WTC11 (cell line): ENCODE measurements around the gene LRRFIP1. TPM values are rescaled to one million over a fixed set of nuclear protein-coding genes. Genes with fewer than 3 reads are reported as not detected.

Experiments used
- ATAC-seq: fragments of 200-7000 bp; cut with Tn5 transposase; 2 replicates; pipeline ENCODE4 v1.10.0; 2021; ENCODE audit warnings: mild to moderate bottlenecking, moderate library complexity
- CTCF ChIA-PET: fragments of 300-600 bp; sonication (Branson Sonifier 250); formaldehyde crosslinking; loops from one replicate; lab custom pipeline; 2021; ENCODE audit warnings: antibody characterized with exemption; lab: Charles Lee
- POLR2A ChIA-PET: fragments of 350-600 bp; sonication (Branson Sonifier 250); formaldehyde crosslinking; loops from one replicate; lab custom pipeline; 2021; ENCODE audit warnings: antibody characterized with exemption; lab: Charles Lee
- DNase-seq: peaks from one replicate; pipeline ENCODE4 v3.0.0; 2021; ENCODE audit warnings: low spot score
- H3K27ac Mint-ChIP-seq: 2 replicates; pipeline ENCODE4 v1.8.0; 2021; ENCODE audit warnings: mixed read lengths
- H3K27me3 Mint-ChIP-seq: 2 replicates; pipeline ENCODE4 v1.8.0; 2021; ENCODE audit warnings: low read depth, mild to moderate bottlenecking, moderate library complexity, mixed read lengths
- H3K36me3 Mint-ChIP-seq: 2 replicates; pipeline ENCODE4 v1.8.0; 2021; ENCODE audit warnings: mixed read lengths
- H3K4me1 Mint-ChIP-seq: 2 replicates; pipeline ENCODE4 v1.8.0; 2022; ENCODE audit warnings: mixed read lengths
- H3K4me3 Mint-ChIP-seq: 2 replicates; pipeline ENCODE4 v1.8.0; 2021; ENCODE audit warnings: mild to moderate bottlenecking, moderate library complexity, mixed read lengths
- H3K9me3 Mint-ChIP-seq: 2 replicates; pipeline ENCODE4 v1.8.0; 2021; ENCODE audit warnings: mixed read lengths
- ESRRA ChIP-seq: sonication (generic); formaldehyde crosslinking; IDR thresholded peaks from 2 replicates; pipeline ENCODE4 v1.8.1; 2022; ENCODE audit warnings: mild to moderate bottlenecking, missing genetic modification reagents, borderline replicate concordance
- GTF2I ChIP-seq: fragments of 250-450 bp; sonication (Bioruptor Pico); conservative IDR thresholded peaks from 2 replicates; pipeline ENCODE4 v1.4.0; 2021; ENCODE audit warnings: mild to moderate bottlenecking
- IRF2 ChIP-seq: sonication (generic); formaldehyde crosslinking; IDR thresholded peaks from 2 replicates; pipeline ENCODE4 v1.8.0; 2022; ENCODE audit warnings: low read depth, missing genetic modification reagents, borderline replicate concordance
- JUN ChIP-seq: sonication (generic); formaldehyde crosslinking; IDR thresholded peaks from 2 replicates; pipeline ENCODE4 v1.8.0; 2023; ENCODE audit warnings: mild to moderate bottlenecking, missing genetic modification reagents
- NR1H2 ChIP-seq: sonication (generic); formaldehyde crosslinking; IDR thresholded peaks from 2 replicates; pipeline ENCODE4 v1.9.0; 2021; ENCODE audit warnings: mild to moderate bottlenecking, moderate library complexity, missing genetic modification reagents
- RORB ChIP-seq: fragments of 250-450 bp; sonication (Bioruptor Pico); IDR thresholded peaks from 2 replicates; pipeline ENCODE4 v1.9.0; 2021; ENCODE audit warnings: mild to moderate bottlenecking
- TP53 ChIP-seq: sonication (generic); formaldehyde crosslinking; IDR thresholded peaks from 2 replicates; pipeline ENCODE4 v1.8.1; 2023; ENCODE audit warnings: mild to moderate bottlenecking, missing genetic modification reagents
- ZNF263 ChIP-seq: sonication (generic); formaldehyde crosslinking; IDR thresholded peaks from 2 replicates; pipeline ENCODE4 v1.8.1; 2022; ENCODE audit warnings: low read depth, mild to moderate bottlenecking, moderate library complexity, missing genetic modification reagents
- ZNF423 ChIP-seq: fragments of 250-450 bp; sonication (Bioruptor Pico); IDR thresholded peaks from 2 replicates; pipeline ENCODE4 v2.1.2; 2022; ENCODE audit warnings: mild to moderate bottlenecking, moderate library complexity
- total RNA-seq: library from RNA; stranded (reverse); gene quantifications from 3 replicates; pipeline ENCODE4 v1.2.3, GENCODE V29; 2021
- TF ChIP-seq, protein P1 (sequence below): sonication (generic); formaldehyde crosslinking; conservative IDR thresholded peaks from 2 replicates; pipeline ENCODE4 v1.8.1; 2023; ENCODE audit warnings: mild to moderate bottlenecking, low read depth, missing genetic modification reagents, moderate library complexity
- TF ChIP-seq, protein P2 (sequence below): fragments of 250-450 bp; sonication (Bioruptor Pico); IDR thresholded peaks from 2 replicates; pipeline ENCODE4 v1.9.0; 2021; ENCODE audit warnings: mild to moderate bottlenecking
- TF ChIP-seq, protein P3 (sequence below): sonication (generic); formaldehyde crosslinking; IDR thresholded peaks from 2 replicates; pipeline ENCODE4 v1.8.0; 2022; ENCODE audit warnings: missing genetic modification reagents
- TF ChIP-seq, protein P4 (sequence below): sonication (generic); formaldehyde crosslinking; IDR thresholded peaks from 2 replicates; pipeline ENCODE4 v1.8.1; 2023; ENCODE audit warnings: mild to moderate bottlenecking, missing genetic modification reagents
- TF ChIP-seq, protein P5 (sequence below): sonication (generic); formaldehyde crosslinking; IDR thresholded peaks from 2 replicates; pipeline ENCODE4 v1.8.1; 2023; ENCODE audit warnings: mild to moderate bottlenecking, missing genetic modification reagents, borderline replicate concordance

LRRFIP1 gene
- total RNA-seq, 1 experiment from 2014 or later: 88.4 TPM

DNA sequence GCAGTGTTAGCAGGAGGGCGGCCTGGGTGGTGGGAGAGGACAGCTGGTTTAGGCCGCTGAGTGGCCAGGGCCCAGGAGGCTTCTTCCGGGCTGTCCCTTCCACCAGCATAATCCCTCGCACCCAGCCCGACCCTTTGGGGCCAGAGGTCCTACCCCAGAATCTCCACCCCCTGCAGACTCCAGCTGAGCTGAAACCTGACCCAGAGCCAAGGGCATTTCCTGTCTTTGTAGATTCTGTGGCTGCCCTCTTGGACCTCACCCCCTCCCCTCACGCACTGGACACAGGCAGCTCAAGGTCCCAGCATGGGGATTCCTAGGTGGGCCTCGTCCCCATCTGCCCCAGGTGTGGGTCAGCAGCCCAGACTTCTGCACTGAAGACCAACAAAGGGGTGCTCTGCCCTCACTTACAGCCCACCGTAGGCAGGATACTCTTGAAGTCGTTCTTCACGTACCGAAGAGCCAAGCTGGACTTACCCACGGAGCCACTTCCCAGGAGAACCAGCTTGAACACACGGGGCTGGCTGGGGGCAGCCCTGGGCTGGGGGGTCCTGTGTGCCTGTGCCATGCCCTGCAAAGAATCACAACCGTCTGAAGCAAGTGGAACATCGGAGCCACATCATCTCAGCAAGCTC lies 41.7 kb upstream of the LRRFIP1 start:
- no peaks in the 10 kb centered on the region for H3K27me3 Mint-ChIP-seq
- ATAC-seq (no peak), DNase-seq (no peak)
- CTCF ChIA-PET: interaction anchor here (1.1 to 6.9 kb wide), 7 partner anchors 13 to 115 kb away, joined by 3 to 69 read pairs (median 5); no protein-coding TSS in a partner anchor
- TF ChIP-seq ZNF423 (CRISPR knock-in tag) (no peak), ESRRA (CRISPR knock-in tag) (no peak), GTF2I (CRISPR knock-in tag) (no peak), IRF2 (CRISPR knock-in tag) (no peak), TP53 (no peak), RORB (CRISPR knock-in tag) (no peak), ZNF263 (CRISPR knock-in tag) (no peak), NR1H2 (CRISPR knock-in tag) (no peak), JUN (CRISPR knock-in tag) (no peak)
- TF ChIP-seq, protein P1, sequence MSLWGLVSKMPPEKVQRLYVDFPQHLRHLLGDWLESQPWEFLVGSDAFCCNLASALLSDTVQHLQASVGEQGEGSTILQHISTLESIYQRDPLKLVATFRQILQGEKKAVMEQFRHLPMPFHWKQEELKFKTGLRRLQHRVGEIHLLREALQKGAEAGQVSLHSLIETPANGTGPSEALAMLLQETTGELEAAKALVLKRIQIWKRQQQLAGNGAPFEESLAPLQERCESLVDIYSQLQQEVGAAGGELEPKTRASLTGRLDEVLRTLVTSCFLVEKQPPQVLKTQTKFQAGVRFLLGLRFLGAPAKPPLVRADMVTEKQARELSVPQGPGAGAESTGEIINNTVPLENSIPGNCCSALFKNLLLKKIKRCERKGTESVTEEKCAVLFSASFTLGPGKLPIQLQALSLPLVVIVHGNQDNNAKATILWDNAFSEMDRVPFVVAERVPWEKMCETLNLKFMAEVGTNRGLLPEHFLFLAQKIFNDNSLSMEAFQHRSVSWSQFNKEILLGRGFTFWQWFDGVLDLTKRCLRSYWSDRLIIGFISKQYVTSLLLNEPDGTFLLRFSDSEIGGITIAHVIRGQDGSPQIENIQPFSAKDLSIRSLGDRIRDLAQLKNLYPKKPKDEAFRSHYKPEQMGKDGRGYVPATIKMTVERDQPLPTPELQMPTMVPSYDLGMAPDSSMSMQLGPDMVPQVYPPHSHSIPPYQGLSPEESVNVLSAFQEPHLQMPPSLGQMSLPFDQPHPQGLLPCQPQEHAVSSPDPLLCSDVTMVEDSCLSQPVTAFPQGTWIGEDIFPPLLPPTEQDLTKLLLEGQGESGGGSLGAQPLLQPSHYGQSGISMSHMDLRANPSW: no peak
- TF ChIP-seq, protein P2, sequence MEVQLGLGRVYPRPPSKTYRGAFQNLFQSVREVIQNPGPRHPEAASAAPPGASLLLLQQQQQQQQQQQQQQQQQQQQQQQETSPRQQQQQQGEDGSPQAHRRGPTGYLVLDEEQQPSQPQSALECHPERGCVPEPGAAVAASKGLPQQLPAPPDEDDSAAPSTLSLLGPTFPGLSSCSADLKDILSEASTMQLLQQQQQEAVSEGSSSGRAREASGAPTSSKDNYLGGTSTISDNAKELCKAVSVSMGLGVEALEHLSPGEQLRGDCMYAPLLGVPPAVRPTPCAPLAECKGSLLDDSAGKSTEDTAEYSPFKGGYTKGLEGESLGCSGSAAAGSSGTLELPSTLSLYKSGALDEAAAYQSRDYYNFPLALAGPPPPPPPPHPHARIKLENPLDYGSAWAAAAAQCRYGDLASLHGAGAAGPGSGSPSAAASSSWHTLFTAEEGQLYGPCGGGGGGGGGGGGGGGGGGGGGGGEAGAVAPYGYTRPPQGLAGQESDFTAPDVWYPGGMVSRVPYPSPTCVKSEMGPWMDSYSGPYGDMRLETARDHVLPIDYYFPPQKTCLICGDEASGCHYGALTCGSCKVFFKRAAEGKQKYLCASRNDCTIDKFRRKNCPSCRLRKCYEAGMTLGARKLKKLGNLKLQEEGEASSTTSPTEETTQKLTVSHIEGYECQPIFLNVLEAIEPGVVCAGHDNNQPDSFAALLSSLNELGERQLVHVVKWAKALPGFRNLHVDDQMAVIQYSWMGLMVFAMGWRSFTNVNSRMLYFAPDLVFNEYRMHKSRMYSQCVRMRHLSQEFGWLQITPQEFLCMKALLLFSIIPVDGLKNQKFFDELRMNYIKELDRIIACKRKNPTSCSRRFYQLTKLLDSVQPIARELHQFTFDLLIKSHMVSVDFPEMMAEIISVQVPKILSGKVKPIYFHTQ: no peak
- TF ChIP-seq, protein P3, sequence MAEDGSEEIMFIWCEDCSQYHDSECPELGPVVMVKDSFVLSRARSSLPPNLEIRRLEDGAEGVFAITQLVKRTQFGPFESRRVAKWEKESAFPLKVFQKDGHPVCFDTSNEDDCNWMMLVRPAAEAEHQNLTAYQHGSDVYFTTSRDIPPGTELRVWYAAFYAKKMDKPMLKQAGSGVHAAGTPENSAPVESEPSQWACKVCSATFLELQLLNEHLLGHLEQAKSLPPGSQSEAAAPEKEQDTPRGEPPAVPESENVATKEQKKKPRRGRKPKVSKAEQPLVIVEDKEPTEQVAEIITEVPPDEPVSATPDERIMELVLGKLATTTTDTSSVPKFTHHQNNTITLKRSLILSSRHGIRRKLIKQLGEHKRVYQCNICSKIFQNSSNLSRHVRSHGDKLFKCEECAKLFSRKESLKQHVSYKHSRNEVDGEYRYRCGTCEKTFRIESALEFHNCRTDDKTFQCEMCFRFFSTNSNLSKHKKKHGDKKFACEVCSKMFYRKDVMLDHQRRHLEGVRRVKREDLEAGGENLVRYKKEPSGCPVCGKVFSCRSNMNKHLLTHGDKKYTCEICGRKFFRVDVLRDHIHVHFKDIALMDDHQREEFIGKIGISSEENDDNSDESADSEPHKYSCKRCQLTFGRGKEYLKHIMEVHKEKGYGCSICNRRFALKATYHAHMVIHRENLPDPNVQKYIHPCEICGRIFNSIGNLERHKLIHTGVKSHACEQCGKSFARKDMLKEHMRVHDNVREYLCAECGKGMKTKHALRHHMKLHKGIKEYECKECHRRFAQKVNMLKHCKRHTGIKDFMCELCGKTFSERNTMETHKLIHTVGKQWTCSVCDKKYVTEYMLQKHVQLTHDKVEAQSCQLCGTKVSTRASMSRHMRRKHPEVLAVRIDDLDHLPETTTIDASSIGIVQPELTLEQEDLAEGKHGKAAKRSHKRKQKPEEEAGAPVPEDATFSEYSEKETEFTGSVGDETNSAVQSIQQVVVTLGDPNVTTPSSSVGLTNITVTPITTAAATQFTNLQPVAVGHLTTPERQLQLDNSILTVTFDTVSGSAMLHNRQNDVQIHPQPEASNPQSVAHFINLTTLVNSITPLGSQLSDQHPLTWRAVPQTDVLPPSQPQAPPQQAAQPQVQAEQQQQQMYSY: no peak
- TF ChIP-seq, protein P4, sequence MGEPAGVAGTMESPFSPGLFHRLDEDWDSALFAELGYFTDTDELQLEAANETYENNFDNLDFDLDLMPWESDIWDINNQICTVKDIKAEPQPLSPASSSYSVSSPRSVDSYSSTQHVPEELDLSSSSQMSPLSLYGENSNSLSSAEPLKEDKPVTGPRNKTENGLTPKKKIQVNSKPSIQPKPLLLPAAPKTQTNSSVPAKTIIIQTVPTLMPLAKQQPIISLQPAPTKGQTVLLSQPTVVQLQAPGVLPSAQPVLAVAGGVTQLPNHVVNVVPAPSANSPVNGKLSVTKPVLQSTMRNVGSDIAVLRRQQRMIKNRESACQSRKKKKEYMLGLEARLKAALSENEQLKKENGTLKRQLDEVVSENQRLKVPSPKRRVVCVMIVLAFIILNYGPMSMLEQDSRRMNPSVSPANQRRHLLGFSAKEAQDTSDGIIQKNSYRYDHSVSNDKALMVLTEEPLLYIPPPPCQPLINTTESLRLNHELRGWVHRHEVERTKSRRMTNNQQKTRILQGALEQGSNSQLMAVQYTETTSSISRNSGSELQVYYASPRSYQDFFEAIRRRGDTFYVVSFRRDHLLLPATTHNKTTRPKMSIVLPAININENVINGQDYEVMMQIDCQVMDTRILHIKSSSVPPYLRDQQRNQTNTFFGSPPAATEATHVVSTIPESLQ (CRISPR knock-in tag): no peak
- TF ChIP-seq, protein P5, sequence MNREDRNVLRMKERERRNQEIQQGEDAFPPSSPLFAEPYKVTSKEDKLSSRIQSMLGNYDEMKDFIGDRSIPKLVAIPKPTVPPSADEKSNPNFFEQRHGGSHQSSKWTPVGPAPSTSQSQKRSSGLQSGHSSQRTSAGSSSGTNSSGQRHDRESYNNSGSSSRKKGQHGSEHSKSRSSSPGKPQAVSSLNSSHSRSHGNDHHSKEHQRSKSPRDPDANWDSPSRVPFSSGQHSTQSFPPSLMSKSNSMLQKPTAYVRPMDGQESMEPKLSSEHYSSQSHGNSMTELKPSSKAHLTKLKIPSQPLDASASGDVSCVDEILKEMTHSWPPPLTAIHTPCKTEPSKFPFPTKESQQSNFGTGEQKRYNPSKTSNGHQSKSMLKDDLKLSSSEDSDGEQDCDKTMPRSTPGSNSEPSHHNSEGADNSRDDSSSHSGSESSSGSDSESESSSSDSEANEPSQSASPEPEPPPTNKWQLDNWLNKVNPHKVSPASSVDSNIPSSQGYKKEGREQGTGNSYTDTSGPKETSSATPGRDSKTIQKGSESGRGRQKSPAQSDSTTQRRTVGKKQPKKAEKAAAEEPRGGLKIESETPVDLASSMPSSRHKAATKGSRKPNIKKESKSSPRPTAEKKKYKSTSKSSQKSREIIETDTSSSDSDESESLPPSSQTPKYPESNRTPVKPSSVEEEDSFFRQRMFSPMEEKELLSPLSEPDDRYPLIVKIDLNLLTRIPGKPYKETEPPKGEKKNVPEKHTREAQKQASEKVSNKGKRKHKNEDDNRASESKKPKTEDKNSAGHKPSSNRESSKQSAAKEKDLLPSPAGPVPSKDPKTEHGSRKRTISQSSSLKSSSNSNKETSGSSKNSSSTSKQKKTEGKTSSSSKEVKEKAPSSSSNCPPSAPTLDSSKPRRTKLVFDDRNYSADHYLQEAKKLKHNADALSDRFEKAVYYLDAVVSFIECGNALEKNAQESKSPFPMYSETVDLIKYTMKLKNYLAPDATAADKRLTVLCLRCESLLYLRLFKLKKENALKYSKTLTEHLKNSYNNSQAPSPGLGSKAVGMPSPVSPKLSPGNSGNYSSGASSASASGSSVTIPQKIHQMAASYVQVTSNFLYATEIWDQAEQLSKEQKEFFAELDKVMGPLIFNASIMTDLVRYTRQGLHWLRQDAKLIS: no peak
- peaks cover 62% of the 10 kb centered on the region for H3K4me1 Mint-ChIP-seq
- no peak overlapping the region for H3K27ac Mint-ChIP-seq
- POLR2A ChIA-PET: interaction anchor here (0.6 kb wide), 1 partner anchor 179 kb away, joined by 4 read pairs; no protein-coding TSS in a partner anchor
- H3K36me3 Mint-ChIP-seq: peaks cover 31% of the 10 kb centered on the region
- no peaks in the 10 kb centered on the region for H3K9me3 Mint-ChIP-seq
- H3K4me3 Mint-ChIP-seq: peak overlapping the region; percentile 83
